ENCODE measurements around the gene KLHDC4.

GRCh38 chr16:87713451-87714229 is 52.1 kb downstream of the KLHDC4 start:
- TF ChIP-seq CTCF (conservative IDR thresholded peaks at IDR 0.05; ENCODE audit: low read length) (peak; percentile 38), EZH2phosphoT487 (IDR thresholded peaks at IDR 0.05; ENCODE audit: borderline replicate concordance, low read depth, low read length) (no peak)

All from OCI-LY7 (cell line).